Panc1 (cell line): Measurements from ENCODE around the gene CDK6. TPM values are rescaled to one million over a fixed set of nuclear protein-coding genes. Genes with fewer than 3 reads are reported as not detected.

Source experiments
- ATAC-seq: fragments of 200-7000 bp; cut with Tn5 transposase; 2 replicates; pipeline ENCODE4 v1.9.1; 2020; ENCODE audit warnings: mild to moderate bottlenecking, moderate library complexity
- BruUV-seq: library from RNA; stranded (reverse); fragments of 400-500 nt; replicated peaks from 2 replicates; lab custom pipeline; 2021; lab: Mats Ljungman, UMichigan
- CTCF ChIA-PET: fragments of 300-600 bp; sonication (Branson Sonifier 250); formaldehyde crosslinking; loops from one replicate; lab custom pipeline; 2022; ENCODE audit warnings: antibody characterized with exemption; lab: Charles Lee
- POLR2A ChIA-PET: fragments of 300-600 bp; sonication (Branson Sonifier 250); formaldehyde crosslinking; loops from one replicate; lab custom pipeline; 2022; ENCODE audit warnings: antibody characterized with exemption; lab: Charles Lee
- DNase-seq: peaks from one replicate; pipeline ENCODE4 v3.0.0-alpha.2; 2010; ENCODE audit warnings: low read depth, low spot score
- H3K27ac ChIP-seq: 2 replicates; pipeline ENCODE4 v1.5.1; 2011; ENCODE audit warnings: mild to moderate bottlenecking, low read length, inconsistent platforms
- H3K27me3 ChIP-seq: fragments of 200-500 bp; sonication (Bioruptor generic); 2 replicates; pipeline ENCODE4 v1.6.0; 2014; ENCODE audit warnings: low read length, inconsistent platforms; ENCODE audit not compliant: control insufficient read depth, insufficient read depth
- H3K36me3 ChIP-seq: fragments of 200-500 bp; sonication (Bioruptor generic); 2 replicates; pipeline ENCODE4 v1.5.1; 2014; ENCODE audit warnings: inconsistent platforms, mild to moderate bottlenecking, low read length, moderate library complexity; ENCODE audit not compliant: control insufficient read depth, insufficient read depth
- H3K4me1 ChIP-seq: 2 replicates; pipeline ENCODE4 v1.5.1; 2011; ENCODE audit warnings: inconsistent platforms, mild to moderate bottlenecking, low read length, moderate library complexity; ENCODE audit not compliant: control insufficient read depth, insufficient read depth
- H3K4me3 ChIP-seq, 2 experiments: 2 replicates each; pipeline ENCODE4 v1.5.1; 2011 to 2012; ENCODE audit warnings: low read depth in 2 of 2, low read length in 2 of 2, mild to moderate bottlenecking in 2 of 2, inconsistent platforms in 1 of 2, moderate library complexity in 1 of 2
- H3K9me3 ChIP-seq: fragments of 200-500 bp; sonication (Bioruptor generic); 2 replicates; pipeline ENCODE4 v1.5.1; 2014; ENCODE audit warnings: low read depth, mild to moderate bottlenecking, inconsistent platforms, low read length, moderate library complexity; ENCODE audit not compliant: control insufficient read depth, insufficient read depth
- POLR2AphosphoS5 ChIP-seq: IDR thresholded peaks from 2 replicates; pipeline ENCODE4 v1.6.1; 2012; ENCODE audit warnings: mild to moderate bottlenecking, low read depth, low read length, moderate library complexity
- SIN3A ChIP-seq: IDR thresholded peaks from 2 replicates; pipeline ENCODE4 v1.6.1; 2012; ENCODE audit warnings: low read depth, mild to moderate bottlenecking, low read length, moderate library complexity, borderline replicate concordance; ENCODE audit not compliant: insufficient read depth
- TCF7L2 ChIP-seq: IDR thresholded peaks from 2 replicates; pipeline ENCODE4 v1.6.1; 2011; ENCODE audit warnings: mild to moderate bottlenecking, low read depth, low read length, inconsistent platforms
- in situ Hi-C: cut with HindIII; loops from 2 replicates; pipeline ENCODE4 v1.10.0; 2016; ENCODE audit warnings: low sequenced_read_pairs, low pct_unique_long_range_greater_than_20kb
- intact Hi-C: fragments of 100-400 bp; cut with micrococcal nuclease; formaldehyde crosslinking; loops from one replicate; pipeline ENCODE4 v1.10.0; 2022; ENCODE audit not compliant: unreplicated experiment
- total RNA-seq: library from RNA; stranded (reverse); gene quantifications from one replicate; pipeline ENCODE4 v1.2.1, GENCODE V29; 2021; ENCODE audit not compliant: unreplicated experiment
- TF ChIP-seq, protein P1 (sequence below), 2 experiments: IDR thresholded peaks; 2 replicates each; pipeline ENCODE4 v1.6.1; 2011 to 2012; ENCODE audit warnings: low read depth in 2 of 2, control low read depth in 1 of 2, low read length in 1 of 2, mild to moderate bottlenecking in 1 of 2, moderate library complexity in 1 of 2; ENCODE audit not compliant: insufficient read depth in 1 of 2
- TF ChIP-seq, protein P2 (sequence below): fragments of 450-650 bp; IDR thresholded peaks from 2 replicates; pipeline ENCODE4 v1.5.1; 2017; ENCODE audit warnings: mild to moderate bottlenecking

The CDK6 gene
- total RNA-seq, 1 experiment from 2014 or later = 57.4 TPM

GRCh38 chr7:92661651-92662050 is 174.7 kb downstream of the CDK6 start:
- H3K27me3 ChIP-seq = no peaks in the 10 kb centered on the region
- no peaks in the 10 kb centered on the region for H3K4me1 ChIP-seq
- ChIA-PET CTCF (no interaction called here), POLR2A (no interaction called here)
- no peak for TF ChIP-seq POLR2AphosphoS5
- TF ChIP-seq SIN3A = no peak
- TF ChIP-seq, protein P1, sequence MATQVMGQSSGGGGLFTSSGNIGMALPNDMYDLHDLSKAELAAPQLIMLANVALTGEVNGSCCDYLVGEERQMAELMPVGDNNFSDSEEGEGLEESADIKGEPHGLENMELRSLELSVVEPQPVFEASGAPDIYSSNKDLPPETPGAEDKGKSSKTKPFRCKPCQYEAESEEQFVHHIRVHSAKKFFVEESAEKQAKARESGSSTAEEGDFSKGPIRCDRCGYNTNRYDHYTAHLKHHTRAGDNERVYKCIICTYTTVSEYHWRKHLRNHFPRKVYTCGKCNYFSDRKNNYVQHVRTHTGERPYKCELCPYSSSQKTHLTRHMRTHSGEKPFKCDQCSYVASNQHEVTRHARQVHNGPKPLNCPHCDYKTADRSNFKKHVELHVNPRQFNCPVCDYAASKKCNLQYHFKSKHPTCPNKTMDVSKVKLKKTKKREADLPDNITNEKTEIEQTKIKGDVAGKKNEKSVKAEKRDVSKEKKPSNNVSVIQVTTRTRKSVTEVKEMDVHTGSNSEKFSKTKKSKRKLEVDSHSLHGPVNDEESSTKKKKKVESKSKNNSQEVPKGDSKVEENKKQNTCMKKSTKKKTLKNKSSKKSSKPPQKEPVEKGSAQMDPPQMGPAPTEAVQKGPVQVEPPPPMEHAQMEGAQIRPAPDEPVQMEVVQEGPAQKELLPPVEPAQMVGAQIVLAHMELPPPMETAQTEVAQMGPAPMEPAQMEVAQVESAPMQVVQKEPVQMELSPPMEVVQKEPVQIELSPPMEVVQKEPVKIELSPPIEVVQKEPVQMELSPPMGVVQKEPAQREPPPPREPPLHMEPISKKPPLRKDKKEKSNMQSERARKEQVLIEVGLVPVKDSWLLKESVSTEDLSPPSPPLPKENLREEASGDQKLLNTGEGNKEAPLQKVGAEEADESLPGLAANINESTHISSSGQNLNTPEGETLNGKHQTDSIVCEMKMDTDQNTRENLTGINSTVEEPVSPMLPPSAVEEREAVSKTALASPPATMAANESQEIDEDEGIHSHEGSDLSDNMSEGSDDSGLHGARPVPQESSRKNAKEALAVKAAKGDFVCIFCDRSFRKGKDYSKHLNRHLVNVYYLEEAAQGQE (IDR thresholded peaks at IDR 0.05; ENCODE audit: insufficient read depth in 1 of 2, low read depth in 2 of 2, low read length in 1 of 2) = no peak
- no peak for TF ChIP-seq TCF7L2
- TF ChIP-seq, protein P2, sequence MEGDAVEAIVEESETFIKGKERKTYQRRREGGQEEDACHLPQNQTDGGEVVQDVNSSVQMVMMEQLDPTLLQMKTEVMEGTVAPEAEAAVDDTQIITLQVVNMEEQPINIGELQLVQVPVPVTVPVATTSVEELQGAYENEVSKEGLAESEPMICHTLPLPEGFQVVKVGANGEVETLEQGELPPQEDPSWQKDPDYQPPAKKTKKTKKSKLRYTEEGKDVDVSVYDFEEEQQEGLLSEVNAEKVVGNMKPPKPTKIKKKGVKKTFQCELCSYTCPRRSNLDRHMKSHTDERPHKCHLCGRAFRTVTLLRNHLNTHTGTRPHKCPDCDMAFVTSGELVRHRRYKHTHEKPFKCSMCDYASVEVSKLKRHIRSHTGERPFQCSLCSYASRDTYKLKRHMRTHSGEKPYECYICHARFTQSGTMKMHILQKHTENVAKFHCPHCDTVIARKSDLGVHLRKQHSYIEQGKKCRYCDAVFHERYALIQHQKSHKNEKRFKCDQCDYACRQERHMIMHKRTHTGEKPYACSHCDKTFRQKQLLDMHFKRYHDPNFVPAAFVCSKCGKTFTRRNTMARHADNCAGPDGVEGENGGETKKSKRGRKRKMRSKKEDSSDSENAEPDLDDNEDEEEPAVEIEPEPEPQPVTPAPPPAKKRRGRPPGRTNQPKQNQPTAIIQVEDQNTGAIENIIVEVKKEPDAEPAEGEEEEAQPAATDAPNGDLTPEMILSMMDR = no peak
- H3K36me3 ChIP-seq = peaks cover 4% of the 10 kb centered on the region; the same call in 1 of the 2 replicates
- ATAC-seq = no peak
- in situ Hi-C loops = no loop called here
- no peak overlapping the region for H3K4me3 ChIP-seq
- no peak overlapping the region for H3K27ac ChIP-seq
- DNase-seq = no peak
- H3K9me3 ChIP-seq = no peaks in the 10 kb centered on the region
- intact Hi-C loops = no loop called here
- BruUV-seq = no TSS peak

- H3K4me1 ChIP-seq = no peaks in the 10 kb centered on the region
These were observed 177.7 kb downstream of the CDK6 start for GRCh38 chr7:92658671-92659070.

More at GRCh38 chr7:92658671-92659070, 177.7 kb downstream of the CDK6 start:
- ATAC-seq = no peak
- Histone ChIP-seq H3K9me3 (no peaks in the 10 kb centered on the region), H3K36me3 (peaks cover 4% of the 10 kb centered on the region; the same call in 1 of the 2 replicates), H3K27ac (no peak overlapping the region), H3K4me3 (no peak overlapping the region), H3K27me3 (no peaks in the 10 kb centered on the region)
- POLR2A ChIA-PET = no interaction called here
- BruUV-seq = no TSS peak
- no peak for DNase-seq
- intact Hi-C loops = no loop called here
- TF ChIP-seq SIN3A (no peak), TCF7L2 (no peak), POLR2AphosphoS5 (no peak)
- TF ChIP-seq, protein P1 (IDR thresholded peaks at IDR 0.05; ENCODE audit: insufficient read depth in 1 of 2, low read depth in 2 of 2, low read length in 1 of 2) = no peak
- TF ChIP-seq, protein P2 = no peak
- in situ Hi-C loops = no loop called here
- CTCF ChIA-PET = no interaction called here
